K562 (cell line): Measurements from ENCODE around the gene SHC1.

Experiments used
- POLR2AphosphoS2 ChIP-seq: IDR thresholded peaks from 2 replicates; pipeline ENCODE4 v1.6.1; 2012; ENCODE audit warnings: low read length, improper control_type of control experiment
- RBBP5 ChIP-seq: fragments of 200-600 bp; sonication (generic); IDR thresholded peaks from 2 replicates; pipeline ENCODE4 v1.6.1; 2012; ENCODE audit warnings: borderline replicate concordance, mild to moderate bottlenecking, low read length, control low read depth, inconsistent platforms; ENCODE audit not compliant: insufficient read depth, poor library complexity, severe bottlenecking
- TBL1XR1 ChIP-seq, 2 experiments: IDR thresholded peaks; 2 replicates each; pipeline ENCODE4 v1.6.1; 2012; ENCODE audit warnings: improper control_type of control experiment in 2 of 2, low read length in 2 of 2, mild to moderate bottlenecking in 1 of 2

- TF ChIP-seq POLR2AphosphoS2 (no peak), RBBP5 (no peak), TBL1XR1 (IDR thresholded peaks at IDR 0.05; ENCODE audit: low read length in 2 of 2) (no peak)
These were observed 4.4 kb downstream of the SHC1 start for GRCh38 chr1:154966111-154966510.
